ENCODE measurements around the gene TMEM204.

GRCh38 chr16:1590930-1591705, 57.7 kb downstream of the TMEM204 start:
- TF ChIP-seq CTCF (IDR thresholded peaks at IDR 0.05) (no peak), POLR2A (IDR thresholded peaks at IDR 0.05) (no peak)
